Stimulated activated CD8-positive, alpha-beta memory T cell treated with anti-CD3 and anti-CD28 coated beads, Interleukin-4, amount 100 ng/mL, for 48 hours (primary cell): ENCODE data around the gene MAP3K20.
"Not testable (repeated sequence)": the region's sequence is repeated elsewhere in the genome, so short reads cannot be mapped to it uniquely, and the experiment has no call there.

Experiments used
- DNase-seq: peaks from one replicate; pipeline ENCODE4 v3.0.0-alpha.2; 2020

The MAP3K20 gene

GRCh38 chr2:173087793-173088496, 12.3 kb downstream of the MAP3K20 start:
- DNase-seq: no peak

- DNase-seq: no peak
Measured at GRCh38 chr2:173090276-173090877, 14.7 kb downstream of the MAP3K20 start.

DNA sequence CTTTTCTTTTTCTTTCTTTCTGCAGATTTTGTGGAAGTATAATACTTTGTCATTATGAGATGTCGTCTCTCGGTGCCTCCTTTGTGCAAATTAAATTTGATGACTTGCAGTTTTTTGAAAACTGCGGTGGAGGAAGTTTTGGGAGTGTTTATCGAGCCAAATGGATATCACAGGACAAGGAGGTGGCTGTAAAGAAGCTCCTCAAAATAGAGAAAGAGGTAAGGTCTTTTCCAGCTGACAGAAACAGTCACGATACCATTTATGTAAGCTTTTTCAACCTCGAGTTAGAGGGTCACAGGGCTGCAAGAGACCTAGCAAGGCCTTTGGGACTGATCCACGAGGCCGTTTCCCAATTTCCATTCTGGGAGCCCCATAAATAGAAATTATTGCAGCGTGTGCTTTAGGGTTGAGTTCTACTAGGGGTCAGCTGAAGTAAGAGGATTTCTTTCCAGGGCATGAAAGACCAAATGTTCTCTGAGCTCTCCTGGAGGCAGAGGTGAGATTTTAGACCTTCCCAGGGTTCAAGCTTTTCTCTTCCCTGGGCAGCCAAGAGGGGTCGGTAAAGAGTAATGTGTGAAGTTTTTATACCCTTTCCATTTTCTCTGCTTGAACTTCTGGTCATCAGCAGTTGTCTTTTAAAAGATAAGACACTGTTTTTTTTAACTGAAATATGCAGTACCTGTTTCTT, 15.5 kb downstream of the MAP3K20 start:
- no peak for DNase-seq

GRCh38 chr2:173091910-173092309, 16.3 kb downstream of the MAP3K20 start:
- DNase-seq: no peak

- DNase-seq: no peak
Measured at GRCh38 chr2:173092844-173093402, 17.3 kb downstream of the MAP3K20 start.

DNA sequence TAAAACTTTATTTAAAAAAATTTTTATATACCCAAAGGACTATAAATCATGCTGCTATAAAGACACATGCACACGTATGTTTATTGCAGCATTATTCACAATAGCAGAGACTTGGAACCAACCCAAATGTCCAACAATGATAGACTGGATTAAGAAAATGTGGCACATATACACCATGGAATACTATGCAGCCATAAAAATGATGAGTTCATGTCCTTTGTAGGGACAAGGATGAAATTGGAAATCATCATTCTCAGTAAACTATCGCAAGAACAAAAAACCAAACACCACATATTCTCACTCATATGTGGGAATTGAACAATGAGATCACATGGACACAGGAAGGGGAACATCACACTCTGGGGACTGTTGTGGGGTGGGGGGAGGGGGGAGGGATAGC, 18.0 kb downstream of the MAP3K20 start:
- not testable (repeated sequence) for DNase-seq

DNA sequence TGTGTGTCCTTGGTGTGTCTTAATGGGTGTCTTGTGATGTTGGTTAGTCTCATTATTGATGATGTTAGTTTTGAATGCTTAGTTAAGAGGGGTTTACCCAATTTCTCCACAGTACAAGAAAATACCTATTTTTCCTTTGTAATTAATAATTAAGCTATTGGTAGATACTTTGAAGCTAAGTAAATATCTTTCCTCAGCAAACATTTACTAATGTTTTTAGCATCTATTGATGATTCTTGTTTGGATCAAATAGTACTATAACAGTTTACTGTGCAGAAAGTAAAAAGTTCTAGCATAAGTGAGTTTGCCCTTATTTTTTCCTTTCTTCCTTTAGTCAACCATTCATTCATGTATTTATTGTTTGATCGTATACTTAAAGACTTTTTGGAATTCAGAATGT, 19.1 kb downstream of the MAP3K20 start:
- DNase-seq: no peak

DNA sequence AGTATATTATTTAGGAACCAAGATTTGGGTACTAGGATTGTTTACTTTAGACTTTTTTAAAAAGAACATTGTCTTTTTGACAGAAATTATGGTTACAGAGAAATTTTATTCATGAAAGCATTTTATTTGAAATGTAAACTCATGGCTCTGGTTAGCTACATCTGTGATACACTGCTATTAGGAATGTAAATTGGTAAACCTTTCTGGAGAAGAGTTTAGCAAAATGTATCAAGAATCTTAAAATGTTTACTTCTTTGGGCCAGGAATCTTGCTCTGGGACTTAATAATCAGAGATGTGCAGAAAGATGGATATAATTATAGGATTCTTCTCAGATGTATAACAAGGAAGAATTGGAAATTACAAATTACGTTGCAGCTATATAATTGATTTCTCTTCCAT, 19.7 kb downstream of the MAP3K20 start:
- DNase-seq: no peak

- no peak for DNase-seq
Measured at GRCh38 chr2:173099271-173099670, 23.6 kb downstream of the MAP3K20 start.

DNA sequence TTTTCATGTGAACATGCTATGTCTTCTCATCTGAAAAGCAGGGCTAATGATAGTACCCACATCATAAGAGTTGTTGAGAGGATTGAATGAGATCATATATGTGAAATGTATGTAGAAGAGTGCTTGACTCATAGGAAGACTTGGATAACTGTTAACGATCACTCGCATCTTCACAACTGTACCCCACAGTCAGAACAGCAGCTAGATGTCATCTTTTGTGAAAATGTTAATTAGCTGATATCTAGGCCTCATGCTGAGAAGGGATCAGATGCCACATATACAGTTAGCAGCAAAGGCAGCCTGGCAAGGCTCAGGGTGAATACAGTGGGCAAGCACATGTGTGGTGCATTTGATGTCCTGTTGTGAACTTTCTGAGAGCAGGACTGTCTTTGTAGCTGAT, 24.2 kb downstream of the MAP3K20 start:
- no peak for DNase-seq

DNA sequence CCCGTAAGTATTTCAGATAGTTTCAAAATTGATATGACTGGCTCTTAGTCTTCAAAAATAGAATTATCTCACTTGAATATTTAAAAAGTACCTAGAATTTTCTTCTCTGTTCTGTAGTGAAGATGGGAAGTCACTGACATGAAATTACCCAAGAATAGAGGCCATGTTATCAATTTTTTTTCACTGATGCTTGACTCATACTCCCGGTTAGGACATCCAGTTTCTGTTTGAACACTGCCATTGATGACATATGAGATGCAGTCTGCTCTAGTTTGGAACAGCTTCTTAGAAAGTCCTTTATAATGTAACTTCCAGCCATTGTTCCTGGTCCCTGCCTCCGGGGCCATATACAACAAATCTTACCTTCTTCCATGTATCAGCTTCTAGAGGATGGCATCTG, 26.0 kb downstream of the MAP3K20 start:
- DNase-seq: no peak

GRCh38 chr2:173104156-173104555, 28.5 kb downstream of the MAP3K20 start:
- no peak for DNase-seq

DNA sequence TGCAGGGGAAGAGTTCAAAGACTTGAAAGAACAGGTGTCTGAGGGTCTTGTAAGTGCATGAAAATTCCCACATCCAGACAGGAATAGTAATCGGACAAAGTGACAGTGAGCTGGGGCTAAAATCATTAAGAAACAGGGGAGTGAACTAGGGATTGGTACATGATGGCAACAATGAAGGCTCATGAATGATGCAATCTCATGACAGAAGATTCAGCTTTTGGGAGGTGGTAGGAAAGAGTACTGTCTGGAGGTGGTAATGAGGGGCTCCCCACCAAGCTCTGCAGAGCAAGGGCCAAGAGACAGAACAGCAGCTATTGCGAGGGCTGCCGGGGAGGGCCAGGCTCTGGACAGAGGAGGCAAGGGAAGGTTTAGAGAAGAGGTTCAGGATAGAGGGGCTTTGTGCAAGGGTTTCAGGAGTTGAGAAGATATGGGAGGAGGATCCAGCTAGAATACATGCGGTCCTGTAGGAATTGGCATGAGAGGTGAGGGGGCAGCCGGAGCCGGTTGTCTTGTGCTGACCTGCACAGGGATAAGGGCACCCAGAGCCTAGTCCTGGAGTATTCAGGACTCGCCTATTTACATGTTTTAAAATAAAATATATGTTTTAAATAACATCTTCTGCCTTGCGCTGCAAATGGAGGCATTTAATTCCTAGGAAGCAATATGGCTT, 31.4 kb downstream of the MAP3K20 start:
- no peak for DNase-seq

DNA sequence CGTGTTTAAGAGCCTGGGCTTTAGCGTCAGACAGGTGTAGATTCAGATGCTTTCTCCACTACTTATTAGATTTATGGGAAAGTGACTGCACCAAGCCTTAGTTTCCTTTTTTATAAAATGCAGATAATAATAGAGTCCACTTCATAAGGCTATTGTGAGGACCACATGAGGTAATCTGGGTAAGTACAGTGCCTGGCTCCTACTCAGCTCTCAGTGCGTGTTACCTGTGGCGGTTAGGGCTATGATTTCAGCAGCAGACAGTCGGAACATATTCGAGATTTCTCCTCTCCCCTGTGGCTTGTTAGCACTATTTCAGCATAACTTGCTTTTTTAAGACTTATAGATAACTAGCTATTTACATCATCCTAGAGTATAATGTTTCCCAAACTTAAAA, 32.0 kb downstream of the MAP3K20 start:
- no peak for DNase-seq

- DNase-seq: no peak
Measured at GRCh38 chr2:173109253-173110188, 33.9 kb downstream of the MAP3K20 start.

- no peak for DNase-seq
Measured at GRCh38 chr2:173117678-173118077, 42.0 kb downstream of the MAP3K20 start.

DNA sequence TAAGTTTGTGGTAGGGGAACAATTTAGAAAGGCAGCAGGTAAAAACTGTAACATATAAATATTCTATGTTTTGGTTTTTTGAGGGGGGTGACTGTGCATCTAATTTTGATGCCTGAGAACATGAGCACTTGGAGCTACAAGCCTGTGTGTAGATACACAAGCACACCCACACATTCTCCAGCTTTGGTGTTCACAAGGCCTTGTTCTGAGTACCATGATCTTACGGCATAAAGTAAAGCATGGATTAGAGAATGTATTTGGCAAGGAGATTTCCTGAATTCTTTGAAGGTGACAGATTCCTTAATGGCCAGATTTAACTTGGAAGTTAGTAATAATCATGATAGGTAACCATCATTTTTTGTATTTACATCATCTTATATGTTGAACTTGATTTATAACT, 42.7 kb downstream of the MAP3K20 start:
- no peak for DNase-seq

GRCh38 chr2:173119069-173119807, 43.6 kb downstream of the MAP3K20 start:
- no peak for DNase-seq

DNA sequence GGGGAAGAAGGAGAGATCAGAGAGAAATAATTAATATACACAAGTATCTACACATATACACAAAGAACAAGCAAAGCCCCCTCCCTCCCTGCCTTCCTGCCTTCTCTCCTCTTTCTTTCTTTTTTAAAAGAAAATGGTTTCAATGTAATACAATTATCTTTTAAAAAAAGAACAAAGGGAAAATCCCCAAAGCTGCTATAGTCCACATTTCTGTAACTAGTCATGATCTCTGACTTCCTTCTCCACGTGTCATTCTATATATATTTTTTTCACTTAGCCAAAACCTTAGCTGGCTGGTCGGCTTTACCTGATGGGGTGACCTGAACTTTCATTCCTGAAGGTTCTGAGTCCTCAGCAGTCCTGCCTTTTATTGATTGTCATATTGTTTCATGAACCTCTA, 44.3 kb downstream of the MAP3K20 start:
- DNase-seq: no peak

DNA sequence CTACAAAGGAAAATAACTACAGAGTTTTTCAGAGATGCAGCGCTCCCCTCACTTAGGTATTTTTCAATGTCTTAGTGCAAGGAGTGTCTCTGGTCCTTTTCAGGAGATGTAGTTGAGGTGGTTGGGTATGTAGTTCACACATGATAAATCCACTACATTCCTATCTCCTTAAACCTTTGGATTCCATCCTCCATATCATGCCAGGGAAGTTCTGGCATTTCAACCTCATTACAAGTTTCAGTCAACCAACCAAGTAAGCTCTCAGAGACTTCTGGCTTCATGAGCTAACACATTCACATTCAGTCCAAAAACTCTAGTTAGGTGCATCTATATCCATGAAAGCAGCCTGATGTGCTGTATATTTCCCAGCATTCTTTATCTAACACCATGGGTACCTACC, 47.3 kb downstream of the MAP3K20 start:
- DNase-seq: no peak

DNA sequence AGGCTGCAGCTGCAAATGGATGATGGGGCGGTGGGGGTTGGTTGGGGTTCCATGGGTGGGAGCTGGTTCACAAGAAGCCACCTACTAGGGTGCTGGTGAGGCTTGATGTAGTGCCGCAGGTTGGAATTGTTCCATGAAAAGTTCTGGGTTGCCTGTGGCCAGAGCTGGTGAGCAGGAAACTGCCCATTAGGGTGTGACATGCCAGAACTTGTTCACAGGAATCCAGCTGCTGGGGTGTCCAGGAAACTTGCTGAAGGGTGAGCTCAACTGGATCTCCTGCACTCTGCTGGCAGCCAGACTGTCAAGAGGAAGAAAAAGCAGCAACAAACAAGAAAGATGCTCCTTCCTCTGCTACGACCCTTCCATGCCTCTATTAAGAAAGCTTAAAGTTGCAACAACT, 48.8 kb downstream of the MAP3K20 start:
- no peak for DNase-seq

DNA sequence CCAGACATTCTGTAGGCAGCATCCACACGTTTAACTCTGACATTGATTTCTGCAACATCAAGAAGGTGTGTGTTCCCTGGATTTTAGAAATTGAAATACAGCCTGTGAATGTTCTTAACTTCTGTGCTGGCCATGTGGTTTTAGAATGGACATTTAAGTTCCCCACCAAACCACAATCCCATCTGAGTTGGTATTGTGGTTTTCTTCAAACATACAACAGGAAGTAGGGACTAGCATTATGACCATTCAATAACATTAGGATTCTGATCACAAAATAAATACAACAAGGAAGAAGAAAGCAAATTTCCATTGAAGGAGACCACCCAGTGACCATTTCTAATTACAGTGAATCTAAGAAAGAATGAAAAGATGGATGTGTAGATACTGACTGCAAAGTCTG, 51.2 kb downstream of the MAP3K20 start:
- no peak for DNase-seq
